SIG-M5 (cell line): ENCODE data around the gene UBE2J1.
"Not testable (repeated sequence)": the region's sequence is repeated elsewhere in the genome, so short reads cannot be mapped to it uniquely, and the experiment has no call there.

Experiments used
- DNase-seq: peaks from one replicate; lab custom pipeline; 2025; lab: John Stamatoyannopoulos, UW

Gene UBE2J1

DNA sequence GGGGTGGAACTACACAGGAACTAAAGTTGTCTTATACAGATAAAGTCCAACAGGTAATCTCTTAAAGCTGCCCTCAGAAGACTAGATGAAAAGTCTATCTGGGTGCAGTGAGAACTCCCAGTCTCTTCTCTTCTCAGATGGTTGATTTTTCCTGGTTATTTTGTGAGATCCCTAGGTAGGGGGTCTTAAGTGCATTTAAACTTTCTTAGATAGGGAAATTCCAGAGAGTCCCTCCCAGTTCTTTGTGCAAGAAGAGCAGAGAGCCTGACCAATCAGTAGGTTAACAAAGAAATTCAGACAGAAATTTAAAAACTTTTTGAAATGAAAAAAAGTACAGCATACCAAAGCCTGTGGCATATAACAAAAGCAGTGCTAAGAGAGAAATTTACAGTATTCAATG lies 35.5 kb downstream of the UBE2J1 start:
- DNase-seq: no peak

DNA sequence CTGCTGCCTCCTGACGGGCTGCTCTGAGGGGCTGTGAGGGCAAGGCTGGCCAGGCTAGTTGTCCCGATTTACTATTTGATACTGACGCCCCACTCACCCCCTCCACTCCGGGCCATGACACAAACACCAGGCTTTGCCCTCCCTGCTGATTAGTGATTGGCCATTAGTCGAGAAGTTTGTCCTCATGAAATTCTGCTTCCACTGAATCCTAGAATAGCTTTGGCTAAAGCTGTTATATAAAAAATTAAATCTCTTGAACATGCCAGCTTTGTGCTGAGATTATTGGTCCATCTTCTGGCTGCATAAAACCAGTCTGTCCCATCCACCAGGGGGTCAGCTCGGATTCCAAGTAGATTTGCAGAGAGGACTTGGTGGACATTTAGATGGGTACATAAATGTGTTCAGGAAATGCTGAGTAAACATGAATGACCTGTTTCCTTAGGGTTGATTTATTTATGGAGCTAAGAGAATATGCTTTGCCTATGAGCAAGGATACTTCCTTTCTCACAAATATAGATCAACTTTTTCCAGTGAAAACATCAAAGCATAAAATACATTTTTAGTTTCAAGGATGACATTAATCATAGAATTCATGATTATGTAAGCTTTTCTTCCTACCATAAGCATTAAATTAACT lies 37.2 kb downstream of the UBE2J1 start, which contains the start of gene GABRR2:
Gene GABRR2, minus strand, starts transcription at position 51 of the 637 bp plus-strand sequence. CDS start 134 bp downstream, outside the sequence.
- no peak for DNase-seq

DNA sequence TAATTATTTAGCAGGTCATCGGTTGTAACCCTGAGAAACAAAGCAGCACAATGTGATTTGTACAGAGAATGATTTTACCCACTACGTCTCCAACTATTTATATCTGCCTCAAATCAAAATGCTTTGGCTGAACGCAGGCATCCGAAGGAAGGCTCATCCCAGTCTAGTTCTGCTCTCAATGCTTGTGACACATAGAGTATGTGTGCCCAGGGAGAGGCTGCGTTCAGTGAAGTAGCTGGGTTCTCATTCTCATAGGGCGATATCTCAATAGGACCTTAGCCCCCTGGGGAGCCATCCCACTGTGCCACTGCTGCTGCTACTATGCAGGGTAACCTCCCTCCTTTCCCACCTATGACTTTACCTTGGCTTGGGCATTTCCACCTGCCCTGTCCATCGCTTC lies 37.8 kb downstream of the UBE2J1 start:
- no peak for DNase-seq

DNA sequence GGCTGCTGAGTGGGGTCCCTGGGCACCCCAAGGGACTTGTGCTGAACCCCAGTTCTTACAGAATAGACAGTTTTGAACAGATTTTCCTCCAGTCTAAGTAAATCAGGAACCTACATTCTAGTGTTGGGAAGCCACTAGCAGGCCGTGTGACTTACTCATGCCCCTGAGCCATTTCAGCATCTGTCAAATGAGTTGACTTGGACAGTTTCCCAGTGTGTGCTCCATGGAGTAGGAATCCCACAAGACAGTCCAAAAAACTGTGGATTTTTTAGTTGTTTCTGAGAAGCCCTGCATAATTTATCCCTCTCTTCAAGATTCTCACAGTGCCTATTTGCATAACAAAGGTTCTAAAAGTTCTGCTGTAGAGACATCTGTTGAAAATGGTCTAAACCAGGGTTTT lies 39.5 kb downstream of the UBE2J1 start:
- DNase-seq: no peak

DNA sequence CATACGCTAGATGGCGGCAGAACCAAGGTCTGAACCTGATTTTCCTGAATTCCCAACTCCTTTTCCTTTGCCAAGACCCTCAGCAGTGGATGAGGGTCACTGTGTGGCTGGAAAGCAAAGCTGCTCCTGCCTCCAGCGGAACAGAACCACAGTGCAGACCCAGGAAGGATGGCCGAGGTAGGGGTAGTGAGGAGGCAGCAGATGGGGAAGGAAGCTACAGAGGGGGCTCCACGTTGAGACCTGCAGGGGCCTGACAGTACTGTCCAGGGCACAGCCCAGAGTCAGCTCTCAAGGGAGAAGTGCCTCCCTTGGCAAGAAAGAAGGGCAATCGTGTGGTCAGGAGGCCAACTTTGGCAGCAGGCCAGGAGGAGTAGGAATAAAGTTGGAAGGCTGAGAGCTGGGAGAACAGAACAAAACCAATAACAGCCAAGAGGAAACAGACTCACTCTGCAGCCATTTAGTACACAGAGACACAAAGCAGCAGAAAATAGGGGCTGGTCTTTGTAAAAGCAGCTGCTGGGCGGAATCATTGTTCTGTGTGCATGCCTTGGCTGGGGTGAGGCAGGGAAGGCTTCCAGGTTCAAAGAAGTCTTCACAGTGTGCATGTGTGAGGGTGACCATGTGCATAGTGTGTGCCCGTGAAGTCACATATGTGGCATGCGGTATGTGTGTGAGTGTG lies 40.5 kb downstream of the UBE2J1 start:
- DNase-seq: no peak

DNA sequence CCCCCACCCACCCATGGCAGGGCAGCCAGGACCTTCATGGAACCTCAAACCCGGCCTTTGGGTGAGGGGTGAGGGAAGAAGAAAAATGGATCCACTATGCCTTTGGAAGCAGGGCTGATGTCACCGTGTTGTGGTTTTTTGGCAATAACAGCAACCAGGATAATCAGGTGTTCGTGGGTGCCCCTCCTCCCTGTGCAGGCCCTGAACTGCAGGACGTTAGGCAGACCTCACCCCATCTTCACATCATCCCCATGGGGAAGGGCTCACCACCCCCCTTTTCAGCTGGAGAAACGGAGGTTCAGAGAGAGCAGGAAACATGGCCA lies 41.0 kb downstream of the UBE2J1 start:
- no peak for DNase-seq

DNA sequence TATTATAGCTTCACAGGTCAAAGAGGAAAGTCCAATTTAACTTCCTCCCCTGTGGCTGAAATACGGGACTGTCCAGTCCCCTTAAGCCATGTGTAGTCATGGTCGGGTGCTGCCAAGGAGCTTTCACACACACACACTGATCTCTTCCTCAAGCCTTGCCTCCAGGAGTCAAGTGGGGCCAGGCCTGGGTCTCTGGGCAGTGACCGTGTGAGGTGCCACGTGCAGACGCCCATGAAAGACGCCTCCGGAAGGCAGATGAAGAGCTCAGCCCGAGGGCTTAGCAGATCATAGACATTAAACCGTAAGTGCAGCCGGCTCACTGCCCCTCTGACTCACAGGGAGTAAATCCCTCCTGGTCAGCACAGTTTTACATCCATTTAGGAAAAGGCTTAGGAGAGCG lies 41.6 kb downstream of the UBE2J1 start:
- no peak for DNase-seq

DNA sequence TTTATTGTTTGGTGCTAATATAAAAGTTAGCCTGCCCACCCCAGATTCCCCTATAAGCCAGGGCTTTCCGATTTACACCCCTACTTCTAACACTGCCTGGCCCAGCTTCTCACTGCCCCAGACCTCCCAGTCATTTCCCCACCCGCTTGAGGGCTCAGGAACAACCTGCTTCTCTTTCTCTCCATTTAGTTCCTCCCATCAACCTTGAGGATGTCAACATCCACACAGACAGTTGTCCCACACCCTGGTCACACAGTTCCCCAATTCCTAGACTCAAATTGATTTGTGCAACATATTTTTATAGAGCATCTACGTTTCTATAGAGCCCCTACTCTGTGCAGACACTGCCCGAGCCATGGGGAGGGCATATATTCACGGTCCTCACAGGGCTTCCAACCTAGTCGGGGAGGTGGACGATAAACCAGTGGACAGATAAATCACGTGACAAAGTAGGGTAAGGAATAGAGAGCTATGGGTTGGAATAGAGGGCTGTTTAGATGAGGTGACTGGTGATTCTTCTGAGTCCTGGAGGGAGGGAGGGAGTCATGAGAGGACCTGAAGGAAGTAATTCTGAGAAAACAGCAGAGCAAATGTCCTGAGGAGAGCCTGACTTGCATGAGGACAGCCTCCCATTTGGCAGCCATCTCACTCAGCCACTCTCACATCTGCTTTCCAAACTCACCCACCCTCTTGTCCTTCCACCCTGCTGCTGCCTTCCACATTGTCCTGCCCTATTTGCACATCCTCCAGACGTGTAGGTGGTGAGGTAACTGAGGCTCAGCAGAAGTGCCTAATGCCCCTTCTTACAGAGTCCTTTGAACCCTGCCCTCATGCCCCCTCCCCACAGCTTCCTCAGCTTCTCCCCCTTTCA lies 43.8 kb downstream of the UBE2J1 start:
- no peak for DNase-seq

DNA sequence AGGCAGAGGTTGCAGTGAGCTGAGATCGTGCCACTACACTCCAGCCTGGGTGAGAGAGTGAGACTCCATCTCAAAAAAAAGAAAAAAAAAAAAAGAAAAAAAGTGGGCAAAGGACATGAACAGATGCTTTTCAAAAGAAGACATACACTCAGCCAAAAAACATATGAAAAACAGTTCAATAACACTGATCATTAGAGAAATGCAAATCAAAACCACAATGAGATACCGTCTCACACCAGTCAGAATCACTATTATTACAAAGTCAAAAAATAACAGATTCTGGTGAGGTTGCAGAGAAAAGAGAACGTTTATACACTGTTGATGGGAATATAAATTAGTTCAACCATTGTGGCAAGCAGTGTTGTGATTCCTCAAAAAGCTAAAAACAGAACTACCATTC lies 48.0 kb downstream of the UBE2J1 start:
- DNase-seq: not testable (repeated sequence)

DNA sequence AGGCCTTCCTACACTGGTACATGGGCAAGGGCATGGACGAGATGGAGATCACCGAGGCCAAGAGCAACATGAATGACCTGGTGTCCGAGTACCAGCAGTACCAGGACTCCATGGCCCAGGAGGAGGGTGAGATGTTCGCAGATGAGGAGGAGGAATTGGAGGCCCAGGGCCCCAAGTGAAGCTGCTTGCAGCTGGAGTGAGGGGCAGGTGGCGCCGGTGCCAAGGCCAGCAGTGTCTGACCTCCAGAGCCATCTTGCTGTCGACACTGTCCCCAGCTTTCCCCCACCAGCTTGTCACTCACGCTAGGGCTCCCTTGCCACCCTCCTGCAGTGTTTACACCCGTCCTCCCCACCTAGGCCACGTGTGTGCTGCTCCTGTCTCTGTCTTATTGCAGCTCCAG lies 49.6 kb downstream of the UBE2J1 start:
- no peak for DNase-seq

DNA sequence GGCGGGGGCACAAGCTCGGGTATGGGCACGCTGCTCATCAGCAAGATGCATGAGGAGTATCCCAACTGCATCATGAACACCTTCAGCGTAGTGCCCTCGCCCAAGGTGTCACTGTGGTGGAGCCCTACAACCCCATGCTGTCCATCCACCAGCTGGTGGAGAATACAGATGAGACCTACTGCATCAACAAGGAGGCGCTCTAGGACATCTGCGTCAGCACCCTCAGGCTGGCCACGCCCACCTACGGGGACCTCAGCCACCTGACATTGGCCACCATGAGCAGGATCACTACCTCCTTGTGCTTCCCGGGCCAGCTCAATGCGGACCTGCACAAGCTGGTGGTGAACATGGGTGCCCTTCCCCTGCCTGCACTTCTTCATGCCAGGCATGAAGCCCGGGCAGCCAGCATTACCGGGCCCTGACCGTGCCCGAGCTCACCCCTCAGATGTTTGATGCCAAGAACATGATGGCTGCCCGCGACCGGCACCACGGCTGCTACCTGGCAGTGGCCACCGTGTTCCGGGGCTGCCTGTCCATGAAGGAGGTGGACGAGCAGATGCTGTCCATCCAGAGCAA lies 50.2 kb downstream of the UBE2J1 start:
- no peak for DNase-seq

DNA sequence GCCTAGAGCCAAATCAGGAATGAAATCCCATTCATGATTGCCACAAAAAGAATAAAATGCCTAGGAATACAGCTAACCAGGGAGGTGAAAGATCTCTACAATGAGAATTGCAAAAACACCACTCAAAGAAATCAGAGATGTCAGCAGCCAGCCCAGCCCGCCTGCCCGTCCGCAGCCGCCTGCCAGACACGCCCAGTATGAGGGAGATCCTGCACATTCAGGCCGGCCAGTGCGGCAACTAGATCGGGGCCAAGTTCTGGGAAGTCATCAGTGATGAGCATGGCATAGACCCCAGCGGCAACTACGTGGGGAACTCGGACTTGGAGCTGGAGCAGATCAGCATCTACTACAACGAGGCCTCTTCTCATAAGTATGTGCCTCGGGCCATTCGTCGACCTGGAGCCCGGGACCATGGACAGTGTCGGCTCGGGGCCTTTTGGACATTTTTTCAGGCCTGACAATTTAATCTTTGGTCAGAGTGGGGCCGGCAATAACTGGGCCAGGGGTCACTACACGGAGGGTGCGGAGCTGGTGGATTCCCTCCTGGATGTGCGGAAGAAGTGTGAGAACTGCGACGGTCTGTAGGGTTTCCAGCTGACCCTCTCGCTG lies 50.8 kb downstream of the UBE2J1 start:
- DNase-seq: no peak

DNA sequence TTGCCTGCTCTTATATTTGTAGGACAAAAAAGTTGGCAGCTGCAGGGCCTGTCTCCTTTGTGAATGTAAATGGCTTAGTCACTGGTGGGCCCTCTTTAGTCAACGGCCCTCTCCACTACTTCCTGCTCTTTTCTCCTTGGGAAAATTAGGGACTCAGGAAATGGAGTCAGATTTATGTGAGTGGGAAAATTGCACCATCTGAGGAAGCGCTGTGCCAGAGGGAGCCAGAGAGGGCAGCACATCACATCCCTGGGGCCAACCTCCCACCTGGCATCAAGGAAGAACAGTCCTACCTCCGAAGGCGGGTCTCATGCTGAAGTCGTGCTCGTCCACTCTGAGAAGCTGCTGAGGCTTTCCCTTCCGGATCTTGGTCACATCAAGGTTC lies 53.1 kb downstream of the UBE2J1 start:
- DNase-seq: no peak

DNA sequence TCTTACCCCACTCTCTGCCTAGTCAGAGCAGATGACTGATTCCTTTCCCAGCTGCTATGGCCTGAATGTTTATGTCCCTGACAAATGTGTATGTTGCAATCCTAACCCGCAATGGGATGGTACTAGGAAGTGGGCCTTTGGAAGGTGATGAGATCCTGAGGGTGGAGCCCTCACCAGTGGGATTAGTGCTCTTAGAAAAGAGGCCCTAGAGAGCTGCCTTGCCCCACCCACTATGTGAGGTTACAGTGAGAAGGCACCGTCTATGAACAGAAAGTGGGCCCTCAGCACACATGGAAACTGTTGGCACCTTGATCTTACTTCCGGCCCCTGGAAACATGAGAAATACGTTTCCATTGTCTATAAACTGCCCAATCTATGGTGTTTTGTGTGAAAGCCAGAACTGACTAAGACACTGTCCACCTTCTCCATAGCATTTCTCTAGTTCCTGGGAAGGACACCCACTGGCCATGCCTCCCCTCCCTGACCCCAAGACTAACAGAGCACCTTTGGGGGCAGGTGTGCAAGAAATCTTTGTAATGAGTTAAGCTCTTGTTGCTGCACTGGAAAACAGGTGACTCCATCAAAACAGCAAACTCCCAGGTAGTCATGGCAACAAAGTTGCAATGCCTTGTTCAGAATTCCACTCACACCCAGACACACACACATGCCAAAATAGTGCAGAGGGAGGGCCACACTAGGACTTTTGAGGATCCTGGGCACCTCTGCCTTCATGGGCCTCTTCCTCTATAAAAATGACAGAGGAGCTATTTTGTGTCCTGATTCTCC lies 53.6 kb downstream of the UBE2J1 start:
- DNase-seq: no peak

DNA sequence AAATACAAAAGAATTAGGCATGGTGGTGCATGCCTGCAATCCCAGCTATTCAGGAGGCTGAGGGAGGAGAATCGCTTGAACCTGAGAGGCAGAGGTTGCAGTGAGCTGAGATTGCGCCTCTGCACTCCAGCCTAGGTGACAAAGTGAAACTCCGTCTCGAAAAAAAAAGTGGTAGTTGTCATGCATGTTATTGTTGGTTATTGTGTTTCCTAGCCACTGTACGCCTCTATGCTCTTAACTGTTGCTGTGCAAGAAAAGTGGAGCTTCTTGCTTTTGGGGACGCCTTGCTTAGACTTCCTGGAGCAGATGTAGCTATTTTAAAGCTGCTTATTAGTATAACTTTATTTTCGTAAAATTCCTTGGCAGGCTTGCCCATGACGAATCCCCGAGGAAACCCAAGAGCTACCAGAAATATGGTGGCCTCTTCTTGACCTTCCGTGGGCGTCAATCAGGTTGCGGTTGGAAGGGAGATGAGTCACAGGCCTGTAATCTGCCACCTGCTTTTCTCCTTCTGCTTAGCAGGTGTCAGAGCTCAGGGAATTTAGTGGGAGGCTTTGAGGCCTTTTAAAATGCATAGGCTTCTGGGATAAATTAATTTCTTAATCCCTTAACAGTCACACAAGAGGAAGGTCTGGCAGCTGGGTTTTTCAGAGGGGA lies 54.7 kb downstream of the UBE2J1 start:
- DNase-seq: no peak

DNA sequence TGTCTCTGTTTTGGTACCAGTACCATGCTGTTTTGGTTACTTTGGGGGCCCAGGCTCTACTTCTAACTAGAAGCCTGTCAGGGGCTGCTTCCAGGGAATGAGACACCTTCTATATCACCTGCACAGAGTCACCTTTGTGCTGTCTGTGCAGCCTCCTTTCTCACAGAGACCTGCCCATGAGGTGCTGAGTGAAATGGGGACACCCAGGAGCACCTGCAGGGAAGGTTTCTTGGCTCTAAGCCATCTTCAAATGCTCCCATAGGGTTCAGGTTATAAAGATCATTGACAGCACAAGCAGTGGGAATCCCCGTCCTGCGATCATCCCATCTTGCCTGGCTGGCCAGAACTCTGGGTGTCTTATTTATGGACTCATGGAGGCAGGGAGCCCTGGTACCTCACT lies 56.5 kb downstream of the UBE2J1 start:
- DNase-seq: no peak

DNA sequence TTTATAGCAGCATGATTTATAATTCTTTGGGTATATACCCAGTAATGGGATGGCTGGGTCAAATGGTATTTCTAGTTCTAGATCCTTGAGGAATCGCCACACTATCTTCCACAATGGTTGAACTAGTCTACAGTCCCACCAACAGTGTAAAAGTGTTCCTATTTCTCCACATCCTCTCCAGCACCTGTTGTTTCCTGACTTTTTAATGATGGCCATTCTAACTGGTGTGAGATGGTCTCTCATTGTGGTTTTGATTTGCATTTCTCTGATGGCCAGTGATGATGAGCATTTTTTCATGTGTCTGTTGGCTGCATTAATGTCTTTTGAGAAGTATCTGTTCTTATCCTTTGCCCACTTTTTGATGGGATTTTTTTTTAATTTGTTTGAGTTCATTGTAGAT lies 57.4 kb downstream of the UBE2J1 start:
- DNase-seq: not testable (repeated sequence)

DNA sequence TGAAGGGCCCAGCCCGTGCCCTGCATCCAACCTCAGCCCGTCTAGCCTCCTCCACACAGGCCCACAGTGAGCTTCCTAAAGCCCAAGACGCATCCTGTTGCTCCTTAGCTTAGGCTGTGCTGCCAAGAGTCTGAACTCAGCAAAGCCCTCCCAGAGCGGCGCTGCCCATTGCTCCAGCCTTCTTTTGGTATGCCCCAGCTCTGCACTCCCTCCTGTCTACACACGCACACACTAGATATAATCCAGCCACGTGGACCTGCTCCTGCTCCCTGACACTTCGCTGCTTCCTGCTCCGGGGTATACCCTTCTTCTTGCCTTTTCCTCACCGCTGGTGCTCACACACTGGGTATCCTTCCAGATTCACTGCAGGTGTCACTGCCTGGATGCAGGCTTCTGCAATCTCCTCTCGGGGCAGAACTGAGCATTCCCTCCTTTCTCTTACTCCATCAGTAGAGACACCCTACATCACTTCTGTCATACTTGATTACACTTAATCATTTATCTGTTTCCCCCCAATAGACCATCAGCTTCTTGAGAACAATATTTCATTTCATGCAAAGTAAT lies 61.2 kb downstream of the UBE2J1 start:
- no peak for DNase-seq

DNA sequence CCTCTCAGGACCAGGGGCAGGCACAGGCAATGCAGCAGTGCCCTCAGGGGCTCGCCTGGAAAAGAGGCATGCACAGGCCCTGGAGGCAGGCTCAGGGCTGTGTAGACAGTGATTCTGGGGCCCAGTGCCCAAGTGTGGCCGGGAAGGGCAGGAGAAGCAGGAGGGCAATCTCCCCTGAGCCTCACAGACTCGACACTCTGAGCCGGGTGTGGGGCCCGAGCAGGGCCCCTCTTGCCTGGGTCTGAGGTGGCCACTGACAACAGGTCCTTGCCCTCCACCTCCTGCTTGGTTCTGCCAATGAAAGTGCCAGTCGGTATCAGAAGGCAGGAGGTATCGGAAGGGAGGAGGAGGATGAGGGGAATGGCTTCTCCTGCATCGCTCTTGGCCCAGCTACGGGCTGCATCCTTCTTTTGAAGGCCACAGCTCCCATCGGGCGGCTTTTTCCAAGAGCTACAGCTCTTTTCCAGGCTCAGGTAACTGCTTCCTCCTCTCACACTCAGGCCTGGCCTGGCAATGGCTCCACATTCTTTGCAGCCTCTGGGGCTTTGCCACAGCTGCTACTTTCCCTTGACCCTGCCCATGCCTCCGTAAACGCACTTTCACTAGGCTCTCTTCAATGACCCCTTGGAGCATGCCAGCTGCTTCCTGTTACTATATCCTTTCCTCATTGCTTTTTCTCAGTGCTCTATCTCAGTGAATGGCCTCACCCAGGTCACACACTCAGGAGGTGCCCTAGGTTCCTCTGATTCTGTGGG lies 61.9 kb downstream of the UBE2J1 start:
- no peak for DNase-seq

DNA sequence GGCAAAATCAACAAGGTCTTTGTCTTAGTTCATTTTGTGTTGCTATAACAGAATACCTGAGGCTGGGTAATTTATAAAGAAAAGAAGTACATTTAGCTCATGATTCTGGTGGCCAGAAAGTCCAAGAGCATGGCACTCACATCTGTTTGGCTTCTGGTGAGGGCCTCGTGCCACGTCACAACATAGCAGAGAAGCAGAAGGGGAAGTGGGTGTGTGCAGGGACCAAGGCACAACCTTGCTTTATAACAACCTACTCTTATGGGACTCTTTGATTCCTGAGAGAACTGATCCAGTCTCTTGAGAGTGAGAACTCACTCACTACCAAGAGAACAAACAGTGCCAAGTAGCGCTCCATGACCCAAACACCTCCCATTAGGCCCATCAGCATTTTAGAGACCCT lies 62.8 kb downstream of the UBE2J1 start:
- no peak for DNase-seq
